ENCODE data around the gene LRPAP1.

The LRPAP1 gene

DNA sequence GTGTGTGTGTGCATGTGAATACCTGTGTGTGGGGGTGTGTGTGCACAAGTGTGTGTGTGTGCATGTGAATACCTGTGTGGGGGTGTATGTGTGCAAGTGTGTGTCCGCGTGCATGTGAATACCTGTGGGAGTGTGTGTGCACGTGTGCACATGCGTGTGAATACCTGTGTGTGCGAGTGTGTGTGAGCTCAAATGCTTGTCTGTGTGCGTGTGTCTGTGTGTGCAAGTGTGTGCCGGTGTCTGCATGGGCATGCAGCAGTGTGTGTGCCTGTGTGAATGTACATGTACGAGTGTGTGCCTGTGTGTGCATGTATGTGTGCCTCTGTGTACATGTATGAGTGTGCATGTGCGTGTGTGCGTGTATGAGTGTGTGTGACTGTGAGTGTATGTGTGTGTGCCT is 64.1 kb downstream of the LRPAP1 start:
- Histone ChIP-seq H3K27ac (no peak overlapping the region), H4K20me1 (peaks cover 0 to 28% (median 0%) of the 10 kb centered on the region in 11 experiments; a peak in 7 of 22 replicates), H3K9me3 (replicated peaks in 1 of 11) (no peaks in the 10 kb centered on the region), H3K4me2 (no peak overlapping the region), H3K9ac (no peak overlapping the region), H3K36me3 (no peaks in the 10 kb centered on the region), H3K27me3 (peaks cover 22 to 36% (median 26%) of the 10 kb centered on the region in 11 experiments), H3K4me1 (peaks cover 4 to 55% (median 44%) of the 10 kb centered on the region in 10 experiments; a peak in 17 of 20 replicates), H3K4me3 (no peak overlapping the region)
- no peak for TF ChIP-seq Cebpa-rat (IDR thresholded peaks at IDR 0.05)

DNA sequence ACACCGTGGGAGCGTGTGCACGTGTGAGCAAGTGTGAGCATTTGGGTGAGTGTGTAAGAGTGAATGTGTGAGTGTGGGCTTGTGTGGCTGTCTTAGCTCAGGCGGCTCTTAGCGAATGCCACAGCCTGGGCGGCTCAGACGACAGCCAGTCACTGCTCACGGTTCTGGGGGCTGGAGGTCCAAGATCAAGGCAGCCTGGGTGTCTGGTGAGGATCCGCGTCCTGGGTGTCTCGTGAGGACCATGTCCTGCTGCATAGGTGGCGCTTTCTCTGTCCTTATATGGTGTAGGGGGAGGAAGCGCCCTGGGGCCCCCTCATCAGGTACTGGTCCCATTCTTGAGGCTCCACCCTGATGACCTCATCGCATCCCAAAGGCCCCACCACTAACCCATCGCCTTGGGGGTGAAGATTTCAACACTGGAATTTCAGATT is 64.6 kb downstream of the LRPAP1 start:
- H3K4me2 ChIP-seq = no peak overlapping the region
- no peaks in the 10 kb centered on the region for H3K9me3 ChIP-seq (replicated peaks in 1 of 11)
- no peak overlapping the region for H3K27ac ChIP-seq
- no peaks in the 10 kb centered on the region for H3K36me3 ChIP-seq
- H3K4me3 ChIP-seq = no peak overlapping the region
- H3K27me3 ChIP-seq = peaks cover 23 to 42% (median 31%) of the 10 kb centered on the region in 11 experiments
- no peak for TF ChIP-seq Cebpa-rat (IDR thresholded peaks at IDR 0.05)
- H3K9ac ChIP-seq = no peak overlapping the region
- peaks cover 4 to 55% (median 43%) of the 10 kb centered on the region in 10 experiments; a peak in 19 of 20 replicates for H3K4me1 ChIP-seq
- H4K20me1 ChIP-seq = peaks cover 0 to 28% (median 0%) of the 10 kb centered on the region in 11 experiments; a peak in 7 of 22 replicates

DNA sequence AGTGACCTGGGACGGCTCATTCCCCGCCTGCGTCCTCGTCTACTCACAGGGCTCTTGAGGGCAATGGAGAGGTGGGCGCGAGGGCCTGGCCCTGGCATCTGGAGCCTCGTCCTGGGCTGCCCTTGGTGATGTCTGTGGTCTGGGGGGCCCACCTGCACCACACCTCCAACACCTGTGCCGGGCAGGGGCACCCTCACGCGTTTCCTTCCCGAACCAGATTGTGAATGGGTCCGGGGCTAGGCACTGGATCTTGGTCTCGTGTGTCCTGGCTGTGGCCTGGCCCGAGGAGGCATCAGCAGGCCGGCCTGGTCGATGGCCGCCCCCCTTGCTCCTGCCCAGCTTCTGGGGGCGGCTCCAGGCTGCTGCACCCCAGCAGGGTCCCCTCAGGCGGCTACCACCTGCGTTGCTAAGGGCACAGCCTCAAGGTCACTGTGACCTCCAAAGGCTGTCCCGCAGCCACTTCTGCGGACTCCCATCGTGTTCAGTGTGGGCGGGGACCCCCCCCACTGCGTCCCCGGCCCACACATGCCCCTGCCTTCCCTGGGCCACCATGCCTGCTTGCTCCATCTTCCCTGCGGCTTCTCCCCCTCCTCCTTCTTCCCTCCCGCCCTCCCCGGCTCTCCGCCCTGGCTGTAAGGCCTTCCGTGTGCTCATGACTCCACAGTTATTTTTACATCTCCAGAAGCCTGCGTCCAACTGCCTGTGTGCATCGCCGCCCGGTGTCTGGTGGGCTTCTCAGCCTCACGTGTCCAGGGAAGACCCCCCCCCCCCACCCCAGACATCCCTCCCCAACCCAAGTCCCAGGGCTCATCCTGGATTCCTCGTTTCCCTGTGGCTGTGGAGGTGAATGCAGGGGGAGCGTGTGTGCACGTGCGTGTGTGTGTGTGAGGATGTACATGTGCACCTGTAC is 65.3 kb downstream of the LRPAP1 start:
- H3K4me3 ChIP-seq = no peak overlapping the region
- TF ChIP-seq Cebpa-rat (IDR thresholded peaks at IDR 0.05) = no peak
- H4K20me1 ChIP-seq = peaks cover 0 to 33% (median 0%) of the 10 kb centered on the region in 11 experiments; a peak in 7 of 22 replicates
- H3K4me1 ChIP-seq = peaks cover 11 to 55% (median 43%) of the 10 kb centered on the region in 10 experiments
- no peak overlapping the region for H3K27ac ChIP-seq
- H3K36me3 ChIP-seq = no peaks in the 10 kb centered on the region
- H3K4me2 ChIP-seq = peak overlapping the region in 5 of 11 experiments; percentile 42 to 82 (median 78); a peak in 3 of 22 replicates
- H3K9ac ChIP-seq = no peak overlapping the region
- peaks cover 23 to 48% (median 38%) of the 10 kb centered on the region in 11 experiments for H3K27me3 ChIP-seq
- no peaks in the 10 kb centered on the region for H3K9me3 ChIP-seq (replicated peaks in 1 of 11)

DNA sequence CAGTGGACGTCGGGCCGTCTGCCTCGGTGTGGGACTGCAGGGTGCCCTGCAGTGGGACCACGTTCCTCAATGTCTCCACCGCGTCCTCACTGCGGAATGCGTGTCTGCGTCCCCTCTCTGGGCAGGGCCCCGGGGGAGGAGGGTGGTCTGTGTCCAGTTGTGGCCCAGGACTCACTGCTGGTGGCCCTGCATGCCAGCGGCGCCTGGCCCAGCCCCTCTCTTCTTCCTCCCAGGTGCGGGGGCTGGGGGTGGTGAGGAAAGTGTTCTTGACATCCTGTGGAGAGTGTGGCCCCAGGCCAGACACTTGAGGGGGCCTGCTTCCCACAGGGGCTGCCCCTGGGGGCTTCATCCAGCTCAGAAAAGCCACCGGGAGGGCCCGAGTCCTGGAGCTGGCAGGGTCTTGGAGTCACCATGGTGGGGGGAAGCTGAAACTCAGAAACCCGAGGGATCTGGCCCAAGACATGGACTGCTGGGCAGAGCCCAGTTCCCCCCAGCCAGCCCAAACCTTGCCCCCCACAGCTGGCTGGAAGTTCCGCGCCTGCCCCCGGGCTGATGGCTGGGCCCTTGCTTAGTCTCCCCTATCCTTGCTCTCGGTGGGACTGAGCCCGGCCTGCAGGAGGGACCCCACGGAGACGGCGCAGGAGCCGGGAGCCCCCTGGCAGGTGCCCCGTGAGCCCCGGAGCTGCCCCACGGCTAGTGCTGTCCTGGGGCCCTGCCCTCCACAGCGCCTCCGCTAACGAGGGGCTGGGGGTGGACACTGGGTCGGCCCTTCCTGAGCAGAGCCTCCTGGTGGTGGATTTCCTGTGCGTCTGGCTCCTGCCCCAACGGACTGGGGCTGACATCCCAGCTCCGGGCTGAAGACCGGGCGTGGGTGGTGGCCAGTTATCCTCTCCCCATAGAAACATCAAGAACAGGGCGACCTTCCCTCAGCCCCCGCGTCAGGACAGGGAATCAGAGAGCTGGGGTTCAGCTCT is 66.2 kb downstream of the LRPAP1 start:
- peak overlapping the region in 2 of 11 experiments; percentile 29 to 40; a peak in 1 of 22 replicates for H3K9ac ChIP-seq
- no peak overlapping the region for H3K27ac ChIP-seq
- peaks cover 23 to 50% (median 39%) of the 10 kb centered on the region in 11 experiments for H3K27me3 ChIP-seq
- H3K9me3 ChIP-seq (replicated peaks in 1 of 11) = peaks cover 0 to 2% (median under 1%) of the 10 kb centered on the region in 11 experiments; a peak in 12 of 22 replicates
- peak overlapping the region in 8 of 11 experiments; percentile 23 to 82 (median 76); a peak in 16 of 22 replicates for H3K4me2 ChIP-seq
- H4K20me1 ChIP-seq = peaks cover 0 to 39% (median 0%) of the 10 kb centered on the region in 11 experiments; a peak in 8 of 22 replicates
- no peak for TF ChIP-seq Cebpa-rat (IDR thresholded peaks at IDR 0.05)
- H3K36me3 ChIP-seq = no peaks in the 10 kb centered on the region
- no peak overlapping the region for H3K4me3 ChIP-seq
- H3K4me1 ChIP-seq = peaks cover 20 to 63% (median 52%) of the 10 kb centered on the region in 10 experiments

DNA sequence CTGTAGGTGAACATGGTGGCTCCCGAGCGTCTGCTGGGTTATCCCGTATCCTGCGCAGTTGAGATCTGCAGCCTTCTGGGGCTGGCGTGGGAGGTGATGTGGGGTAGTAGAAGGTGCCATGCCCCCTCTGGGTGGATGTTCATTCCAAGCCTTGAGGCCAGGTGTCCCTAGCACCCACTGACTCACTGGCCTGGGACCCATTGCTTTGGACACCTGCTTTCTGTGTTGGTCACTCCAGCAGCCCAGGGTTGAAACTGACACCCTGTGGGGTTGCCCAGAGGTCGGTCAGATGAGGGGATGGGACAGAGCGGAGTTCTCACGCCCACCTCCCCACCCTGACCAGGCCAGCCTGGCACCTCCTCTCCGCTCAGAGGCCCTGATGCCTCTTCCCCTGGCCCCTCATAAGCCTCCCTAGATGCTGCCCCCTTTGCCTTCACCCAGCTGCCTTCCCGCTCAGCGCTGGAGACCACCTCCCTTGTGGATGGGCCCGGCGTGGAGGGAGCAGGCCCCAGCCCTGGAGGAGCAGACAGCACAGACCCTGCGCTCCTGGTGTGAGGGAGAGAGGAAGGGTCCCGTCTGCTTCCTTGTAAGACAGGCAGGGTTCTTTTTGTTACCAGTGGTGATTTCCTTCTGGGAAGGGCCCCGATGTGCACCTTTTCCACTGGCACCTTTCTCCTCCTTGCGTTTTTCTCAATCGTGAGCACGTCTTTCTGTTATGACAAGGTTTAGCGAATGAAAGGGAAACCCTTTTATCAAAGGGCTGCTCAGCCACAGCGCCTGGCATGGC is 67.1 kb downstream of the LRPAP1 start:
- Histone ChIP-seq H3K9ac (no peak overlapping the region), H3K9me3 (replicated peaks in 1 of 11) (peaks cover 5 to 11% (median 9%) of the 10 kb centered on the region in 11 experiments; a peak in 20 of 22 replicates), H4K20me1 (peaks cover 0 to 39% (median 0%) of the 10 kb centered on the region in 11 experiments; a peak in 8 of 22 replicates), H3K36me3 (no peaks in the 10 kb centered on the region; a peak in 2 of 22 replicates), H3K4me2 (peak overlapping the region in 8 of 11 experiments; percentile 42 to 82 (median 76); a peak in 13 of 22 replicates), H3K27me3 (peaks cover 23 to 50% (median 39%) of the 10 kb centered on the region in 11 experiments), H3K27ac (no peak overlapping the region), H3K4me1 (peaks cover 21 to 69% (median 55%) of the 10 kb centered on the region in 10 experiments), H3K4me3 (no peak overlapping the region)
- no peak for TF ChIP-seq Cebpa-rat (IDR thresholded peaks at IDR 0.05)

DNA sequence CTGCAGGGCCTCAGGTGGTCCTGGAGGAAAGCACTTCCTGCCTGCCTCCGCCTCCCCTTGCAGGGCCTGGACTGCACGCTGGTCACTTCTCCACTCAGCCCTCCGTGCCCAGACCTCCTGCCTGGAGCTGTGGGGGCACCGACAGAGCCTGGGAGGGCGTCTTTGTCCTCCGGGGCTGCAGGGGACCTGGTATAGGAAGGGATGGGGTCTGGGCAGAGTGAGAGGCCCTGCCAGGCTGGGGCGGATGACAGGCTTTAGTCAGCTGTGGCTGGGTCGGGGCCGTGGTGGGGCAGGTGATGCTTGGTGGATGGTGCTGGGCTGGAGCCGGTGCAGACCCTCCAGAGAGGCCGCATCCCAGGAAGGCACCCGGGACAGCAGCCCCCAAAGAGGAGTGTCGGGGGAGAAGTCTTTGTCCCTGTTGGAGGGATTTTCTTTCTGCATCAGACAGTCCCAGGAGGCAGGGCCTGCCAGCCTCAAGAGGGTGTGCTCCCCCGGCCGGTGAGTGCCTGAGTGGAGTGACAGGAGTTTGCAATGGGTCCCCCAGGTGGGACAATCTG is 67.8 kb downstream of the LRPAP1 start:
- H3K27me3 ChIP-seq = peaks cover 23 to 50% (median 39%) of the 10 kb centered on the region in 11 experiments
- no peak overlapping the region for H3K4me3 ChIP-seq
- peak overlapping the region in 8 of 11 experiments; percentile 36 to 82 (median 76); a peak in 13 of 22 replicates for H3K4me2 ChIP-seq

DNA sequence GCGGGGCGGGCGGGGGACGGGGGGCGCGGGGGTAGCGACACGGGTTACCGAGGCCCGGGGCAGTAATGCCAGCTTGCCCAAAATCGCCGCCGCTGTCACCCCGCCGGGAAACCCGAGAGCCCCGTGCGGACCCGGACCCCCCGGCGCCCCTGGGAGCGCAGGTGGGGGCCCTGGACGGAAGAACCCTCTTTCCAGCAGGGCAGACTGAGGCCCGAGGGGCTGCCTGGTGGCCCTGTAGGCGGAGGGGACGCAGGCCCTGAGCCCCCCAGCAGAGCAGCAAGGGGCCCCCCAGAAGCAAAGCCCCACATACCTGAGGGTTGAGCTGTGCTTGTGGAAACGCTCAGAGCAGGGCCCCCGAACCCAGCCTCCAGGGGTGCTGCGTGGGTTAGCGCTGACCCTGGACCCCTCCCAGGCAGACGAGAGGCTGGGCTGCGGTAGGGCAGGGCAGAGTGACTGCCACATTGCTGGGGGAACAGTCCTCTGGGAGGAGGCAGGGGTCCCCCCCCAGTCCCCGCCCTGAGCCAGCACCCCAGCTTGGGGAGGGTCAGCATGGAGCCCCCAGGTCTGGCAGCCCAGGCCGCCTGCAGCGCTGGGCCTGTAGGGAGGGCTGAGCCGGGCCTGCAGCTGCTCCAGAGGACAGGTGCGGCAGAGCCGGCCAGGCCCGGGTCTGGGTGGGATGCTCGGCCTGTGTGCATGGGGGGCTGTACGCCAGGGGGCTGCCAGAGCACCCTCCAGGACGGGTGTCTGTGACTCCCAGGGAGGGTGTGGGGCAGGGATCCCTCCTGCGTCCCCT is 68.5 kb downstream of the LRPAP1 start:
- no peak for TF ChIP-seq Cebpa-rat (IDR thresholded peaks at IDR 0.05)
- H3K9me3 ChIP-seq (replicated peaks in 1 of 11) = peaks cover 5 to 22% (median 12%) of the 10 kb centered on the region in 11 experiments; a peak in 20 of 22 replicates
- peak overlapping the region in 3 of 10 experiments; percentile 14 to 39 (median 31); a peak in 1 of 20 replicates for H3K4me3 ChIP-seq
- H3K4me1 ChIP-seq = peaks cover 21 to 63% (median 55%) of the 10 kb centered on the region in 10 experiments
- H3K4me2 ChIP-seq = peak overlapping the region; percentile 61 to 83 (median 76); a peak in 21 of 22 replicates
- H3K27ac ChIP-seq = no peak overlapping the region
- H3K36me3 ChIP-seq = no peaks in the 10 kb centered on the region; a peak in 2 of 22 replicates
- peaks cover 0 to 39% (median 0%) of the 10 kb centered on the region in 11 experiments; a peak in 8 of 22 replicates for H4K20me1 ChIP-seq
- H3K27me3 ChIP-seq = peaks cover 23 to 50% (median 39%) of the 10 kb centered on the region in 11 experiments
- peak overlapping the region in 1 of 11 experiments; percentile 44; a peak in 1 of 22 replicates for H3K9ac ChIP-seq

More for the DNA sequence above, 67.8 kb downstream of the LRPAP1 start:
- Histone ChIP-seq H3K9ac (no peak overlapping the region), H3K36me3 (no peaks in the 10 kb centered on the region; a peak in 2 of 22 replicates), H3K9me3 (replicated peaks in 1 of 11) (peaks cover 5 to 16% (median 12%) of the 10 kb centered on the region in 11 experiments; a peak in 20 of 22 replicates), H3K4me1 (peaks cover 21 to 64% (median 55%) of the 10 kb centered on the region in 10 experiments), H3K27ac (no peak overlapping the region), H4K20me1 (peaks cover 0 to 39% (median 0%) of the 10 kb centered on the region in 11 experiments; a peak in 8 of 22 replicates)
- no peak for TF ChIP-seq Cebpa-rat (IDR thresholded peaks at IDR 0.05)
